Measurements from ENCODE around the gene PAQR9. TPM values are rescaled to one million over a fixed set of nuclear protein-coding genes. Genes with fewer than 3 reads are reported as not detected.

The PAQR9 gene
- total RNA-seq, 1 experiment from 2014 or later = not detected

GRCh38 chr3:142952272-142953193 lies 10.9 kb downstream of the PAQR9 start:
- Histone ChIP-seq H3K27me3 (replicated peaks) (peaks cover 21% of the 10 kb centered on the region), H3K36me3 (no peaks in the 10 kb centered on the region), H3K4me1 (replicated peaks) (no peaks in the 10 kb centered on the region), H3K9me3 (replicated peaks) (no peaks in the 10 kb centered on the region), H3K27ac (no peak overlapping the region), H3K4me3 (no peak overlapping the region)
- no peak for DNase-seq (ENCODE audit: low read depth in 1 of 2, low spot score in 2 of 2)

- Histone ChIP-seq H3K27me3 (replicated peaks) (peaks cover 15% of the 10 kb centered on the region), H3K4me3 (no peak overlapping the region), H3K27ac (no peak overlapping the region), H3K4me1 (replicated peaks) (no peaks in the 10 kb centered on the region), H3K36me3 (no peaks in the 10 kb centered on the region), H3K9me3 (replicated peaks) (no peaks in the 10 kb centered on the region)
- no peak for DNase-seq (ENCODE audit: low read depth in 1 of 2, low spot score in 2 of 2)
These were observed 11.7 kb downstream of the PAQR9 start for GRCh38 chr3:142951794-142952193.

GRCh38 chr3:142950972-142951371 lies 12.5 kb downstream of the PAQR9 start:
- no peaks in the 10 kb centered on the region for H3K36me3 ChIP-seq
- no peak overlapping the region for H3K27ac ChIP-seq
- no peaks in the 10 kb centered on the region for H3K9me3 ChIP-seq (replicated peaks)
- no peak overlapping the region for H3K4me3 ChIP-seq
- DNase-seq (ENCODE audit: low read depth in 1 of 2, low spot score in 2 of 2) = no peak
- no peaks in the 10 kb centered on the region for H3K4me1 ChIP-seq (replicated peaks)
- H3K27me3 ChIP-seq (replicated peaks) = peaks cover 10% of the 10 kb centered on the region

- no peaks in the 10 kb centered on the region for H3K4me1 ChIP-seq (replicated peaks)
- no peaks in the 10 kb centered on the region for H3K9me3 ChIP-seq (replicated peaks)
- no peak overlapping the region for H3K27ac ChIP-seq
- H3K4me3 ChIP-seq = no peak overlapping the region
- peaks cover 4% of the 10 kb centered on the region; the same call in 1 of the 2 replicates for H3K27me3 ChIP-seq (replicated peaks)
- no peak for DNase-seq (ENCODE audit: low read depth in 1 of 2, low spot score in 2 of 2)
- H3K36me3 ChIP-seq = no peaks in the 10 kb centered on the region
These were observed 15.5 kb downstream of the PAQR9 start for GRCh38 chr3:142947799-142948575.

GRCh38 chr3:142947352-142947751 lies 16.1 kb downstream of the PAQR9 start:
- no peaks in the 10 kb centered on the region for H3K36me3 ChIP-seq
- H3K27me3 ChIP-seq (replicated peaks) = peaks cover 4% of the 10 kb centered on the region; the same call in 1 of the 2 replicates
- no peaks in the 10 kb centered on the region for H3K9me3 ChIP-seq (replicated peaks)
- H3K27ac ChIP-seq = no peak overlapping the region
- DNase-seq (ENCODE audit: low read depth in 1 of 2, low spot score in 2 of 2) = no peak
- H3K4me1 ChIP-seq (replicated peaks) = no peaks in the 10 kb centered on the region
- H3K4me3 ChIP-seq = no peak overlapping the region

GRCh38 chr3:142946861-142947260 lies 16.6 kb downstream of the PAQR9 start:
- no peaks in the 10 kb centered on the region for H3K9me3 ChIP-seq (replicated peaks)
- no peak overlapping the region for H3K4me3 ChIP-seq
- no peaks in the 10 kb centered on the region for H3K4me1 ChIP-seq (replicated peaks)
- H3K27ac ChIP-seq = no peak overlapping the region
- H3K36me3 ChIP-seq = no peaks in the 10 kb centered on the region
- peaks cover 4% of the 10 kb centered on the region; the same call in 1 of the 2 replicates for H3K27me3 ChIP-seq (replicated peaks)
- DNase-seq (ENCODE audit: low read depth in 1 of 2, low spot score in 2 of 2) = no peak

- Histone ChIP-seq H3K9me3 (replicated peaks) (no peaks in the 10 kb centered on the region), H3K27ac (no peak overlapping the region), H3K36me3 (no peaks in the 10 kb centered on the region), H3K27me3 (replicated peaks) (peaks cover 4% of the 10 kb centered on the region), H3K4me3 (no peak overlapping the region), H3K4me1 (replicated peaks) (no peaks in the 10 kb centered on the region)
- no peak for DNase-seq (ENCODE audit: low read depth in 1 of 2, low spot score in 2 of 2)
These were observed 18.5 kb downstream of the PAQR9 start for GRCh38 chr3:142945023-142945422.

GRCh38 chr3:142944342-142944741 lies 19.1 kb downstream of the PAQR9 start:
- no peaks in the 10 kb centered on the region for H3K9me3 ChIP-seq (replicated peaks)

GRCh38 chr3:142943870-142944269 lies 19.6 kb downstream of the PAQR9 start:
- Histone ChIP-seq H3K36me3 (no peaks in the 10 kb centered on the region), H3K4me3 (no peak overlapping the region), H3K4me1 (replicated peaks) (no peaks in the 10 kb centered on the region), H3K27ac (no peak overlapping the region), H3K9me3 (replicated peaks) (no peaks in the 10 kb centered on the region), H3K27me3 (replicated peaks) (peaks cover 4% of the 10 kb centered on the region)
- DNase-seq (ENCODE audit: low read depth in 1 of 2, low spot score in 2 of 2) = no peak

More at GRCh38 chr3:142944342-142944741, 19.1 kb downstream of the PAQR9 start:
- no peaks in the 10 kb centered on the region for H3K36me3 ChIP-seq
- peaks cover 4% of the 10 kb centered on the region for H3K27me3 ChIP-seq (replicated peaks)
- no peak for DNase-seq (ENCODE audit: low read depth in 1 of 2, low spot score in 2 of 2)
- no peak overlapping the region for H3K4me3 ChIP-seq
- H3K4me1 ChIP-seq (replicated peaks) = no peaks in the 10 kb centered on the region
- no peak overlapping the region for H3K27ac ChIP-seq

- H3K36me3 ChIP-seq = no peaks in the 10 kb centered on the region
- no peaks in the 10 kb centered on the region for H3K9me3 ChIP-seq (replicated peaks)
- no peaks in the 10 kb centered on the region for H3K4me1 ChIP-seq (replicated peaks)
- H3K4me3 ChIP-seq = no peak overlapping the region
- DNase-seq (ENCODE audit: low read depth in 1 of 2, low spot score in 2 of 2) = no peak
- peaks cover 4% of the 10 kb centered on the region for H3K27me3 ChIP-seq (replicated peaks)
- H3K27ac ChIP-seq = no peak overlapping the region
These were observed 20.1 kb downstream of the PAQR9 start for GRCh38 chr3:142943349-142943748.

GRCh38 chr3:142941373-142942123 lies 21.9 kb downstream of the PAQR9 start:
- Histone ChIP-seq H3K4me1 (replicated peaks) (no peaks in the 10 kb centered on the region), H3K27me3 (replicated peaks) (peaks cover 7% of the 10 kb centered on the region), H3K4me3 (no peak overlapping the region), H3K36me3 (no peaks in the 10 kb centered on the region), H3K27ac (no peak overlapping the region), H3K9me3 (replicated peaks) (no peaks in the 10 kb centered on the region)
- DNase-seq (ENCODE audit: low read depth in 1 of 2, low spot score in 2 of 2) = no peak

- DNase-seq (ENCODE audit: low read depth in 1 of 2, low spot score in 2 of 2) = no peak
- Histone ChIP-seq H3K4me3 (no peak overlapping the region), H3K27me3 (replicated peaks) (peaks cover 7% of the 10 kb centered on the region), H3K9me3 (replicated peaks) (no peaks in the 10 kb centered on the region), H3K4me1 (replicated peaks) (no peaks in the 10 kb centered on the region), H3K27ac (no peak overlapping the region), H3K36me3 (no peaks in the 10 kb centered on the region)
These were observed 23.0 kb downstream of the PAQR9 start for GRCh38 chr3:142940472-142940871.

GRCh38 chr3:142940000-142940399 lies 23.5 kb downstream of the PAQR9 start:
- no peaks in the 10 kb centered on the region for H3K36me3 ChIP-seq
- H3K27me3 ChIP-seq (replicated peaks) = peaks cover 7% of the 10 kb centered on the region
- H3K4me1 ChIP-seq (replicated peaks) = no peaks in the 10 kb centered on the region
- DNase-seq (ENCODE audit: low read depth in 1 of 2, low spot score in 2 of 2) = no peak
- H3K27ac ChIP-seq = no peak overlapping the region
- H3K4me3 ChIP-seq = no peak overlapping the region
- no peaks in the 10 kb centered on the region for H3K9me3 ChIP-seq (replicated peaks)
